Natural killer cell (primary cell): ENCODE data around the gene SSR3. TPM values are rescaled to one million over a fixed set of nuclear protein-coding genes. Genes with fewer than 3 reads are reported as not detected.

ENCODE experiments used
- ATAC-seq, 3 donors: fragments of 150-1000 bp in 2 of 3; fragments of 200-7000 bp in 1 of 3; cut with Tn5 transposase; 1 replicate in 1 of 3; 2 replicates in 2 of 3; pipeline ENCODE4 v1.10.0; 2021; ENCODE audit warnings: mild to moderate bottlenecking in 2 of 3, moderate library complexity in 2 of 3
- DNase-seq, 2 donors: peaks; one replicate each; pipeline versions ENCODE4 v3.0.0 to v3.0.0-alpha.2; 2013 to 2021; ENCODE audit warnings: mixed read lengths in 1 of 2
- H3K27ac ChIP-seq: one replicate; pipeline ENCODE4 v1.5.1; 2013; ENCODE audit warnings: mild to moderate bottlenecking, low read length
- H3K27me3 ChIP-seq: one replicate; pipeline ENCODE4 v1.6.1; 2013; ENCODE audit warnings: low read length; ENCODE audit not compliant: control insufficient read depth, insufficient read depth
- H3K36me3 ChIP-seq: one replicate; pipeline ENCODE4 v1.6.1; 2013; ENCODE audit warnings: low read length; ENCODE audit not compliant: control insufficient read depth, insufficient read depth
- H3K4me1 ChIP-seq: one replicate; pipeline ENCODE4 v1.6.1; 2013; ENCODE audit warnings: low read length; ENCODE audit not compliant: control insufficient read depth, insufficient read depth
- H3K4me3 ChIP-seq: one replicate; pipeline ENCODE4 v1.5.1; 2013; ENCODE audit warnings: low read length
- H3K9me3 ChIP-seq: one replicate; pipeline ENCODE4 v1.6.1; 2013; ENCODE audit warnings: low read length; ENCODE audit not compliant: control insufficient read depth, insufficient read depth
- H3K27ac Mint-ChIP-seq, 2 donors: one replicate each; pipeline ENCODE4 v1.8.0; 2022; ENCODE audit warnings: mild to moderate bottlenecking in 2 of 2, mixed read lengths in 2 of 2, moderate library complexity in 1 of 2
- H3K27me3 Mint-ChIP-seq, 2 donors: one replicate each; pipeline ENCODE4 v1.8.0; 2022; ENCODE audit warnings: low read depth in 2 of 2, mixed read lengths in 2 of 2
- H3K36me3 Mint-ChIP-seq: one replicate; pipeline ENCODE4 v1.8.0; 2022; ENCODE audit warnings: mixed read lengths
- H3K4me1 Mint-ChIP-seq, 2 donors: one replicate each; pipeline ENCODE4 v1.8.0; 2022; ENCODE audit warnings: mixed read lengths in 2 of 2
- H3K4me3 Mint-ChIP-seq: one replicate; pipeline ENCODE4 v1.8.0; 2022; ENCODE audit warnings: mild to moderate bottlenecking, moderate library complexity, mixed read lengths
- H3K9me3 Mint-ChIP-seq, 2 donors: one replicate each; pipeline ENCODE4 v1.8.0; 2022; ENCODE audit warnings: mixed read lengths in 2 of 2
- WGBS: methylation state at CpG from one replicate; pipeline ENCODE4 v1.1.7; 2013; ENCODE audit warnings: missing lambda C conversion rate; ENCODE audit not compliant: insufficient coverage; 5-methylcytosine and 5-hydroxymethylcytosine counted together
- intact Hi-C: fragments of 100-400 bp; cut with micrococcal nuclease; formaldehyde crosslinking; loops from one replicate; pipeline ENCODE4 v1.14.2; 2022
- total RNA-seq, 4 donors: library from RNA; stranded (reverse); fragments of 120-200 nt in 1 of 4; gene quantifications; one replicate each; pipeline versions ENCODE4 v1.2.3 to v1.2.4, GENCODE V29; 2013 to 2022
- TF ChIP-seq, protein P1 (sequence below): fragments of 200-600 bp; IDR thresholded peaks from one replicate; pipeline ENCODE4 v1.8.0; 2022; ENCODE audit warnings: antibody characterized with exemption

SSR3 gene
- total RNA-seq, 3 donors from 2014 or later (not counting 1 experiment from before 2014, with no cell fraction given), result 60.7 to 75.1 (median 63.0) TPM

DNA sequence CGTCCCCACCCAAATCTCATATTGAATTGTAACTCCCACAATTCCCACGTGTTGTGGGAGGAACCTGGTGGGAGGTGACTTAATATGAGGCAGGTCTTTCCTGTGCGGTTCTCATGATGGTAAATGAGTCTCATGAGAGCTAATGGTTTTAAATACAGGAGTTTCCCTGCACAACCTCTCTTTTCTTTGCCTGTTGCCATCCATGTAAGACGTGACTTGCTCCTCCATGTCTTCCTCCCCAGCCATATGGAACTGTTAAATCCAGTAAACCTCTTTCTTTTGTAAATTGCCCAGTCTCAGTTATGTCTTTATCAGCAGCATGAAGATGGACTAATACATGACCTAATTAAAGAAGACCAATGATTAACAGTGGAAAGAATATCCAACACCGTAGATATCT, 56.6 kb downstream of the SSR3 start:
- H3K36me3 Mint-ChIP-seq, result no peaks in the 10 kb centered on the region
- Histone ChIP-seq H3K36me3 (no peaks in the 10 kb centered on the region), H3K27ac (no peak overlapping the region), H3K4me1 (no peaks in the 10 kb centered on the region), H3K9me3 (no peaks in the 10 kb centered on the region), H3K27me3 (no peaks in the 10 kb centered on the region), H3K4me3 (no peak overlapping the region)
- peaks cover 12 to 25% of the 10 kb centered on the region in 2 donors for H3K27me3 Mint-ChIP-seq
- 98% methylated on average over 3 of the region's 5 CpGs for WGBS
- TF ChIP-seq, protein P1, sequence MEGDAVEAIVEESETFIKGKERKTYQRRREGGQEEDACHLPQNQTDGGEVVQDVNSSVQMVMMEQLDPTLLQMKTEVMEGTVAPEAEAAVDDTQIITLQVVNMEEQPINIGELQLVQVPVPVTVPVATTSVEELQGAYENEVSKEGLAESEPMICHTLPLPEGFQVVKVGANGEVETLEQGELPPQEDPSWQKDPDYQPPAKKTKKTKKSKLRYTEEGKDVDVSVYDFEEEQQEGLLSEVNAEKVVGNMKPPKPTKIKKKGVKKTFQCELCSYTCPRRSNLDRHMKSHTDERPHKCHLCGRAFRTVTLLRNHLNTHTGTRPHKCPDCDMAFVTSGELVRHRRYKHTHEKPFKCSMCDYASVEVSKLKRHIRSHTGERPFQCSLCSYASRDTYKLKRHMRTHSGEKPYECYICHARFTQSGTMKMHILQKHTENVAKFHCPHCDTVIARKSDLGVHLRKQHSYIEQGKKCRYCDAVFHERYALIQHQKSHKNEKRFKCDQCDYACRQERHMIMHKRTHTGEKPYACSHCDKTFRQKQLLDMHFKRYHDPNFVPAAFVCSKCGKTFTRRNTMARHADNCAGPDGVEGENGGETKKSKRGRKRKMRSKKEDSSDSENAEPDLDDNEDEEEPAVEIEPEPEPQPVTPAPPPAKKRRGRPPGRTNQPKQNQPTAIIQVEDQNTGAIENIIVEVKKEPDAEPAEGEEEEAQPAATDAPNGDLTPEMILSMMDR, result no peak
- H3K4me3 Mint-ChIP-seq, result no peak overlapping the region
- ATAC-seq, result no peak
- intact Hi-C loops, result no loop called here
- DNase-seq, result no peak
- H3K27ac Mint-ChIP-seq, result no peak overlapping the region
- H3K9me3 Mint-ChIP-seq, result peaks cover 0 to 3% of the 10 kb centered on the region in 2 donors
- H3K4me1 Mint-ChIP-seq, result no peaks in the 10 kb centered on the region

DNA sequence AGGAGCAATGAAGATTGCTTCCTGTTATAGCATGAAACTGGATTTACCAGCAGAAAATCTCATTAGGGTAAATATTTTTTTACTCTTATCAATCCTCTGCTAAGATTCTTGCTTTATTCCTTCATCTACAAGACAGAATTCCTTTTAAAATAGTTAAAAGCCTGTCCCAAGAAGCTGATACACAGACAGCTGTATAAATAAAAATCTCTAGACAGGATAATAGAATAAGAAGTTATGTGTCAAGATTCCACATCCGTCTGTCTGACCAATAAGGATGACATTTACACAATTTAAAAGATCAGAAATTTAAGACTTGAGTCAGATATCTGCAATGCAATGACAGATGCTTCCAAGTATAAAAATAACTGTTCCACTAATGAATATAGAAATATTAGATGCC, 57.6 kb downstream of the SSR3 start:
- no peaks in the 10 kb centered on the region for H3K27me3 ChIP-seq
- no peaks in the 10 kb centered on the region for H3K36me3 Mint-ChIP-seq
- no peaks in the 10 kb centered on the region for H3K4me1 ChIP-seq
- no peak overlapping the region for H3K4me3 ChIP-seq
- H3K27ac ChIP-seq, result no peak overlapping the region
- H3K9me3 Mint-ChIP-seq, result peaks cover 0 to 3% of the 10 kb centered on the region in 2 donors
- H3K4me1 Mint-ChIP-seq, result no peaks in the 10 kb centered on the region
- H3K36me3 ChIP-seq, result no peaks in the 10 kb centered on the region
- H3K9me3 ChIP-seq, result no peaks in the 10 kb centered on the region
- intact Hi-C loops, result no loop called here
- no peak for ATAC-seq
- peaks cover 15 to 25% of the 10 kb centered on the region in 2 donors for H3K27me3 Mint-ChIP-seq
- 89% methylated on average over 1 of the region's 1 CpG for WGBS
- H3K4me3 Mint-ChIP-seq, result no peak overlapping the region
- TF ChIP-seq, protein P1, result no peak
- DNase-seq, result no peak
- no peak overlapping the region for H3K27ac Mint-ChIP-seq

DNA sequence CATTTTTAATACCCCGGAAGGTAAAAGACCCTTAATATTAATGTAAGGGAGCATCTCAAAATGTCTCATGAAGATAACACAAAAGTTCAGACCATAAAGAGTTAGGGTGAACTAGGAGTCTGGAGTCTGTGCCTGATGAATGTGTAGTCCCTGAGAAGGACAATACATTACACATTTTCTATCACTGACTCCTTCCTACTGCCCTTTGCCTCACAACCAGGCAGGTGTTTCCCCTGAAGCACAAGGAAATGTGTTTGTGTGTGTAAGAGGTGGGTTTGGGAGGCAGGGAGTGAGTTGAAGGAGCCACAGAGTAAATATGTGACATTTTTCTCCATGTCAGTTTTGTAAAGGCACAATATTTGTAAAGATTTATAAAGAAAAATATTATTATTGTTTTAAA, 59.1 kb downstream of the SSR3 start:
- DNase-seq, result no peak
- no peak for ATAC-seq
- Histone ChIP-seq H3K9me3 (no peaks in the 10 kb centered on the region), H3K4me1 (no peaks in the 10 kb centered on the region), H3K36me3 (no peaks in the 10 kb centered on the region), H3K27ac (no peak overlapping the region), H3K4me3 (no peak overlapping the region), H3K27me3 (peaks cover 3% of the 10 kb centered on the region)
- TF ChIP-seq, protein P1, result no peak
- 100% methylated on average over 1 of the region's 1 CpG for WGBS
- H3K9me3 Mint-ChIP-seq, result peaks cover 0 to 3% of the 10 kb centered on the region in 2 donors
- H3K36me3 Mint-ChIP-seq, result no peaks in the 10 kb centered on the region
- H3K27ac Mint-ChIP-seq, result no peak overlapping the region
- intact Hi-C loops, result no loop called here
- H3K4me1 Mint-ChIP-seq, result no peaks in the 10 kb centered on the region
- no peak overlapping the region for H3K4me3 Mint-ChIP-seq
- H3K27me3 Mint-ChIP-seq, result peaks cover 17 to 25% of the 10 kb centered on the region in 2 donors

DNA sequence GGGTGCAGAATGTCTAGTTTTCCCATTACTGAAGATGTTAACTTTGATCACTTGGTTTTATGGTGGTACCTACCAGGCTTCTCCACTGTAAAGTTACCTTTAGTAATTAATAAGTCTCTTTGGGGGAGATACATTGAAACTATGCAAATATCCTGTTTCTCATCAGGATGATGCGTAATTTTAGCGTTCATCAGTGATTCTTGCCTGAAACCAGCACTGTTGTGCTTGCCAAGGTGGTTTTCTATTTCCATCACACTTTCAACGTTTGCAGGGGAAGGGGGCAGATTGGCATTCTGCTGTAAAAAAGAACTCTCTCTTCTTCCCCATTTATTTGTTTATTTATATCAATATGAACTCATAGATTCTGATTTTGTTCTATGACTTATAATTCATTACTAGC, 61.0 kb downstream of the SSR3 start:
- intact Hi-C loops, result no loop called here
- TF ChIP-seq, protein P1, result no peak
- Histone ChIP-seq H3K4me1 (no peaks in the 10 kb centered on the region), H3K36me3 (no peaks in the 10 kb centered on the region), H3K4me3 (no peak overlapping the region), H3K9me3 (no peaks in the 10 kb centered on the region), H3K27ac (no peak overlapping the region), H3K27me3 (peaks cover 3% of the 10 kb centered on the region)
- DNase-seq (no peak), ATAC-seq (no peak)
- peaks cover 0 to 3% of the 10 kb centered on the region in 2 donors for H3K9me3 Mint-ChIP-seq
- H3K27me3 Mint-ChIP-seq, result peaks cover 17 to 25% of the 10 kb centered on the region in 2 donors
- H3K27ac Mint-ChIP-seq, result no peak overlapping the region
- H3K4me3 Mint-ChIP-seq, result no peak overlapping the region
- WGBS, result 84% methylated on average over 2 of the region's 3 CpGs
- H3K36me3 Mint-ChIP-seq, result no peaks in the 10 kb centered on the region
- H3K4me1 Mint-ChIP-seq, result no peaks in the 10 kb centered on the region
